Activated CD8-positive, alpha-beta memory T cell treated with anti-CD3 and anti-CD28 coated beads for 48 hours (primary cell): ENCODE measurements around the gene HLA-G.
"Not testable (repeated sequence)": the region's sequence is repeated elsewhere in the genome, so short reads cannot be mapped to it uniquely, and the experiment has no call there.

Source experiments
- DNase-seq, 3 experiments: peaks; one replicate each; pipeline ENCODE4 v3.0.0-alpha.2; 2020; ENCODE audit warnings: low read depth in 2 of 3, low spot score in 2 of 3

Gene HLA-G

DNA sequence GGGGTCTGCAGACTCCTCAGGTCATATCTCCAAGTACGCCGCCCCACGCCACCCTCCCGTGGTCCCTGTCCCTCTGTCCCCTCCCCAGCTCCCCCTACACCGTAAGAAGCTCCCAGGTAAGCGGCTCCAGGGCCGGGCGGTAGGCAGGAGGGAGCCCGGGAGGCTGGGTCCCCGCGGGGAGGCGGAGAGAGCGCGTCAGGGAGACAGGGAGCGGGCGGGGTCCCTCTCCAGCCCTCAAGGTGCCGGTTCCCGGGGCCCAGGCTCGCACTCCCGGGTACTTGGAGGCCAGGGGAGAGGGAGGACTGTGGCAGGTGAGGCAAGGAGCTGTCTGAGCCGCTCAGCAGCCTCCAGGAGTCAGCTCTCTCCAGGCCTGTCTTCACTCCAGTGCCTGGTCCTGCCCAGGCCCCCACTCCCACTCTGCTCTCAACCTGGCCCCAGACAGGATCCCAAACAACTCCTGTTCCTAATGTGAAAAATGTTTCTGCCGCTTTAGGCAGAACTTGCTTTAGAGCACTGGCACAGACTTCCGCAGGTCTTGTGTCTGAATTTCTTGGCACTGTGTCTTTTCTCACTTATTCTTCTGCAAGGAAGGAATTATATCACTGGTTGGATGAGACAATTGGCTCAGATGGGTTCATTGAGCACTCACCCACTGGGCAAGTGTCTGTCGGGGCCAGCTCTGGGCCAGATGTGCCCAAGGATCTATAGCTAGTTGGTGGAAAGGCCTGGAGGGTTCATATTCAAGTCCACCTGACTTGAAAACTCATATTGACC lies 36.6 kb downstream of the HLA-G start:
- DNase-seq: no peak

DNA sequence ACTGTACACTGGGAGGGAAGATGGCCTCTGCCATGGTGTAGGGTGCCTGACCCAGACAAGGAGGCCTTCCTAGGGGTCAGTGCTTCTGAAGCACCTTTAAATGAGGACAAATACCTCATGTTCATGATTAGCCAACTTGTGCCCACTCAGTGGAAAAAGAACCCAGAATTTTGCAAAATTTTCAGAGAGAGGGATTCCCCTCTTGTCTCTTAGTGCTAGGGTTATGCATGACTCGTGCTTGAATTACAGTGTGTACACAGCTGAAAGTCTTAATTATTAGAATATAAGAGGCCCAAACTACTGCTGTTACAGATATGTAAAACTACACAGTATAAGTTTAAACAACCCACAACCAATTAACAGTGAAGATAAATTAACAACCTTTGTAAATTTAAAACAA lies 38.0 kb downstream of the HLA-G start:
- DNase-seq: no peak

DNA sequence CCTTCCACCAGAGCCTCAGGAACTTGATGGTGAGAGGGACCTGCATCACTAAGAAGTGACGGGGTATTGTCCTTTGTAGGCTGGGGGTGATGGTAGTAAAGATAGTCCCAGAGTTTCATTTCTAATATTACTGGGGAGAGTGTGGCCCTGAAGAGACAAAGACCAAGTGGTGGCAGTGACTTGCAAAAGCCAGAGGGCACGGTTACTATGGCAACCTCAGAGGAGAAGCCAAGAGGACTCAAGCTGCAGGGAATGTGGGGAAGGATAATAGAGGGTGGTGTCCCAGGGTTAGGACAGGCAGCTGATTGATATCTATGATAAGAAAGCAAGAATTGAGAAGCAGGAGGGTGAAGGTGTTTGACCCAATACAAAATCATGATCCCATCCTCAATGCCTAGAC lies 42.5 kb downstream of the HLA-G start:
- DNase-seq: no peak

DNA sequence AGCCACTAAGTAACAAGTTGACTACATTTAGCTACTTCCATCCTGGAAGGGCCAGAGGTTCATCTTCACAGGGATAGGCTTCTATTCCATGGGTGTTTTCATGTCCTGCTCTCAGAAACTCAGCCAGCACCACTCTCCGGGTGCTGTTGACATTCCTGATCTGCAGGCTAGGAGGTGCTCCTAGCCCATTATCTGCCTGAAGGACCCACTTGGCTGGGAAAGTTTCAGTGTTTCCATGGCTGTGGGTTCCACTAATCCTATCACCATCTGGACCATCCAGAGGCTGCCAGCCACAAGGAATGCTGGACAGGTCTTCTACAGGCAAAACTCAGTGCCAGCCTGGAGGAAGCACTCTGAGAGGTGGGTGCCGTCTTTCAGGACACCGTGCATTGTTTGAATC lies 45.2 kb downstream of the HLA-G start:
- no peak for DNase-seq

DNA sequence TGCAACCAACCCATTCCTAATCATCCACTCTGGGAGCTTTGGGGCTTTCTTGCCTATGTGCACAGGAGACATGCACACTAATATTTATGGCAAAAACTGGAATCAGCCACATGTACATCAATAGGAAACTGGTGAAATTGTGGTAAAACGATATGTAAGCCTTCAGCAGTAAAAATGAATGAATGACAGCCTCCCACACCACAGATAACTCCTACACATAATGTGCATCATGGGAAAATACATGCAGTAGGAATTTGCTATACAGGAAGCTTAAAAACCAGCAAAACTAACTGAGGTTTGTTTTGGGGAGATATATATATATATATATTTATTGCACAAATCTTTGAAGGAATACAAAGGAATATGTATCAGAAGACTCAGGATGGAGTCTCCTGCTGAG lies 47.6 kb downstream of the HLA-G start:
- no peak for DNase-seq

DNA sequence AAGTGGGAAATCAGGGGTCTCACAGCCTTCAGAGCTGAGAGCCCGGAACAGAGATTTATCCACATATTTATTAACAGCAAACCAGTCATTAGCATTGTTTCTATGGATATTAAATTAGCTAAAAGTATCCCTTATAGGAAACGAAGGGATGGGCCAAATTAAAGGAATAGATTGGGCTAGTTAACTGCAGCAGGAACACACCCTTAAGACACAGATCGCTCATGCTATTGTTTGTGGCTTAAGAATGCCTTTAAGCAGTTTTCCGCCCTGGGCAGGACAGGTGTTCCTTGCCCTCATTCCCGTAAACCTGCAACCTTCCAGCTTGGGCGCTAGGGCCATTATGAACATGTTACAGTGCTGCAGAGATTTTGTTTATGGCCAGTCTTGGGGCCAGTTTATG lies 48.1 kb downstream of the HLA-G start:
- DNase-seq: not testable (repeated sequence)
